Stomach (tissue), 9 donors: Measurements from ENCODE around the gene DDIT3. TPM values are rescaled to one million over a fixed set of nuclear protein-coding genes. Genes with fewer than 3 reads are reported as not detected.

Source experiments
- DNase-seq, 2 donors: peaks; one replicate each; pipeline versions ENCODE4 v3.0.0 to v3.0.0-alpha.2; 2013 to 2019
- H3K27ac ChIP-seq, 5 donors: fragments of 200-600 bp in 4 of 5; sonication (generic) in 4 of 5; one replicate each; pipeline ENCODE4 v1.5.1; 2013 to 2019; ENCODE audit warnings: mild to moderate bottlenecking in 1 of 5, moderate library complexity in 1 of 5
- H3K27me3 ChIP-seq, 3 donors: fragments of 200-600 bp; sonication (generic); one replicate each; pipeline ENCODE4 v1.5.1; 2017 to 2019; ENCODE audit warnings: mixed run types in 1 of 3
- H3K36me3 ChIP-seq, 4 donors: fragments of 200-600 bp; sonication (generic); 1 replicate in 3 of 4; 2 replicates in 1 of 4; pipeline ENCODE4 v1.5.1; 2016 to 2019
- H3K4me1 ChIP-seq, 4 donors: fragments of 200-600 bp; sonication (generic); one replicate each; pipeline ENCODE4 v1.5.1; 2016 to 2019
- H3K4me3 ChIP-seq, 4 donors: fragments of 200-600 bp; sonication (generic) in 3 of 4; one replicate each; pipeline ENCODE4 v1.5.1; 2016 to 2019; ENCODE audit warnings: mild to moderate bottlenecking in 1 of 4
- H3K9me3 ChIP-seq, 4 donors: fragments of 200-600 bp; sonication (generic); one replicate each; pipeline ENCODE4 v1.5.1; 2016 to 2019
- EP300 ChIP-seq: sonication (generic); formaldehyde crosslinking; IDR thresholded peaks from one replicate; pipeline ENCODE4 v1.6.1; 2017; ENCODE audit warnings: antibody characterized with exemption
- POLR2A ChIP-seq, 4 donors: fragments of 450-650 bp; IDR thresholded peaks; one replicate each; pipeline ENCODE4 v1.6.1; 2016; ENCODE audit warnings: antibody characterized with exemption in 4 of 4, control low read depth in 2 of 4, mild to moderate bottlenecking in 1 of 4, moderate library complexity in 1 of 4
- POLR2AphosphoS5 ChIP-seq, 3 donors: sonication (generic); formaldehyde crosslinking; IDR thresholded peaks; one replicate each; pipeline ENCODE4 v1.6.1; 2016; ENCODE audit warnings: antibody characterized with exemption in 3 of 3
- WGBS, 5 donors: extraction: QIAGEN DNeasy Blood & Tissue Kit in 3 of 5; methylation state at CpG; one replicate each; pipeline versions ENCODE4 v1.1.5 to v1.1.7; 2013 to 2018; 5-methylcytosine and 5-hydroxymethylcytosine counted together
- intact Hi-C: fragments of 100-400 bp; cut with DNase I; formaldehyde crosslinking; loops from one replicate; pipeline ENCODE4 v1.15.1; 2023; ENCODE audit warnings: low total_unique reads
- polyA plus RNA-seq, 3 donors: library from polyadenylated mRNA; stranded (reverse); fragments of 200-250 nt; gene quantifications; one replicate each; pipeline ENCODE4 v1.2.3, GENCODE V29; 2013
- total RNA-seq, 5 donors: library from RNA; depleted of rRNA; stranded (reverse); fragments of >200 nt; gene quantifications; one replicate each; pipeline versions ENCODE4 v1.1.0 to v1.2.3, GENCODE V29; 2014 to 2016
- TF ChIP-seq, protein P1 (sequence below), 7 experiments: fragments of 450-650 bp in 4 of 7; fragments of 200-600 bp in 3 of 7; sonication (generic) in 3 of 7; IDR thresholded peaks; one replicate each; pipeline ENCODE4 v1.5.1; 2016 to 2019; ENCODE audit warnings: antibody characterized with exemption in 7 of 7, control low read depth in 2 of 7, mild to moderate bottlenecking in 1 of 7
- donor health status: healthy with polysubstance abuse.
- donor health status: Bipolar disorder and iron deficiency.
- donor health status: healthy.

Gene DDIT3
- total and polyA plus RNA-seq, 8 donors: 7.5 to 159 (median 48.1) TPM

DNA sequence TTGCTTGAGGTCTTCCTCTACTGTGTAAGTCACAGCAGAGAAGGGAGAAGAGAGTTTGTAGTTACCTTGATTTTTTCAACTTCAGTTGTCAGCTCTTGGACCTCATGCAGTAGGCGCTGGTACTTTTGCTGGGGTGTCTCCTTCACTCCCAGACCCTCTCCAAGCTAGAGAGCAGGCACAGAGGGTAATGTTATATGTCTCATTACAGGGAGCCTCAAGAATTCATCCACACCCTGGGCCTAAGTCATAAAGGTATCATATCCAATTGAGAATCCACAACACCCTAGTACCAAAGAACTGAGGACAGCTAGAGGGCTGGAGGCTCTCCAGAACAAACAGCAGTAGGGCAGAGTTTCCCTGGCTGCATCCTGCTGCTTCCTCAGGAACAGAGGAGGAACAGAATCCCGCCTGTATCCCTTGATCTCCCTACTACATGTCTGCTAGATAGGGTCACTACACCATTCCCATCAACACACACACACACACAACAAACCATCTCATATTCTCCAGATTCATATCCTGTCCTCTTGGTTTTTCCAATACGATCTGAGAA, 14.8 kb upstream of the DDIT3 start:
- Histone ChIP-seq H3K27ac (peak overlapping the region in 4 of 5 donors; percentile 34 to 81 (median 47)), H3K27me3 (no peaks in the 10 kb centered on the region), H3K4me3 (no peak overlapping the region), H3K9me3 (no peaks in the 10 kb centered on the region), H3K36me3 (peaks cover 46 to 86% (median 84%) of the 10 kb centered on the region in 4 donors), H3K4me1 (peaks cover 0 to 38% (median 18%) of the 10 kb centered on the region in 4 donors)
- TF ChIP-seq, protein P1, sequence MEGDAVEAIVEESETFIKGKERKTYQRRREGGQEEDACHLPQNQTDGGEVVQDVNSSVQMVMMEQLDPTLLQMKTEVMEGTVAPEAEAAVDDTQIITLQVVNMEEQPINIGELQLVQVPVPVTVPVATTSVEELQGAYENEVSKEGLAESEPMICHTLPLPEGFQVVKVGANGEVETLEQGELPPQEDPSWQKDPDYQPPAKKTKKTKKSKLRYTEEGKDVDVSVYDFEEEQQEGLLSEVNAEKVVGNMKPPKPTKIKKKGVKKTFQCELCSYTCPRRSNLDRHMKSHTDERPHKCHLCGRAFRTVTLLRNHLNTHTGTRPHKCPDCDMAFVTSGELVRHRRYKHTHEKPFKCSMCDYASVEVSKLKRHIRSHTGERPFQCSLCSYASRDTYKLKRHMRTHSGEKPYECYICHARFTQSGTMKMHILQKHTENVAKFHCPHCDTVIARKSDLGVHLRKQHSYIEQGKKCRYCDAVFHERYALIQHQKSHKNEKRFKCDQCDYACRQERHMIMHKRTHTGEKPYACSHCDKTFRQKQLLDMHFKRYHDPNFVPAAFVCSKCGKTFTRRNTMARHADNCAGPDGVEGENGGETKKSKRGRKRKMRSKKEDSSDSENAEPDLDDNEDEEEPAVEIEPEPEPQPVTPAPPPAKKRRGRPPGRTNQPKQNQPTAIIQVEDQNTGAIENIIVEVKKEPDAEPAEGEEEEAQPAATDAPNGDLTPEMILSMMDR (IDR thresholded peaks at IDR 0.05): no peak
- no peak for TF ChIP-seq POLR2AphosphoS5 (IDR thresholded peaks at IDR 0.05)
- no peak for TF ChIP-seq POLR2A (IDR thresholded peaks at IDR 0.05)
- no peak for TF ChIP-seq EP300
- DNase-seq: no peak
- intact Hi-C loops: no loop called here
- 84 to 93% (median 91%) methylated on average over 3 of the region's 3 CpGs for WGBS, 5 donors

DNA sequence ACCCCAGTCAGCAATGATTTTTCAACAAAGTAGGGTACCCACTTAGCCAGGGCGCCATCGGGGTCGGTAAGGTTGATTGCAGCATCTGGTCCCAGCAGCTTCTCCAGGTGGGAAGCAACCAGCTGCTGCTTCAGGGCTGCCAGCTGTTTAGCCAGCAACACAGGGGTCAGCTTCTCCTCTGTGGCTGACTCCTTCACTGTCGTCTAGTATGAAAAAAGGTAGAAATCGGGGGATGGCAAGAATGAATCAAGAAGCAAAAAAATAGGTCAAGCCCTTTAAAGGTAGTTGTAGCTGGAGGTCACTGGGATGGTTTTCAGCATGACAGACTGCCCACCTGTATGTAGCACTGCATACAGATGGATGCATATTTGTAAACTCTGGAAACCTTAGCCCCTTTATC, 13.9 kb upstream of the DDIT3 start:
- Histone ChIP-seq H3K4me1 (peaks cover 0 to 36% (median 16%) of the 10 kb centered on the region in 4 donors), H3K27ac (no peak overlapping the region), H3K4me3 (no peak overlapping the region), H3K9me3 (no peaks in the 10 kb centered on the region), H3K27me3 (no peaks in the 10 kb centered on the region), H3K36me3 (peaks cover 53 to 86% (median 84%) of the 10 kb centered on the region in 4 donors)
- TF ChIP-seq POLR2A (IDR thresholded peaks at IDR 0.05) (no peak), POLR2AphosphoS5 (IDR thresholded peaks at IDR 0.05) (no peak), EP300 (no peak)
- TF ChIP-seq, protein P1 (IDR thresholded peaks at IDR 0.05): no peak
- WGBS, 5 donors: 86 to 95% (median 92%) methylated on average over 5 of the region's 5 CpGs
- intact Hi-C loops: no loop called here
- no peak for DNase-seq

DNA sequence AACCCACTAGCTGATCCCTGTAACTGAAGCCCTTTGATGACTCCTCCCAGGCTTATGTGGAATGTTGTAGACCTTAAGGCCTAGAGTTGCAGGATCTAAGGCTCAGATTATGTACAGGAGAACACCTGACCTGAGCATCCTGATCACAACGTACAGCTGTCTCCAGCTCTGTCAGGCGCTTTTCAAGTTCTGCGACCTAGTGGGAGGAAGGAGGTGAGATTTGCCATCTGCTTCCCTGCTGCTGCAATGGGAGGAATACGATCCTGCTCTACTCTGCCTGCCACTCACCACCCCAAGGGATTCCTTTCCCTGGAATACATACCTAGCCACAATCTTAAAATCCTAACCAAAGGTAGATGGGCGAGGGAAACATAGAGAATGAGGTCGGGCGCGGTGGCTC, 12.8 kb upstream of the DDIT3 start:
- Histone ChIP-seq H3K36me3 (peaks cover 64 to 86% (median 84%) of the 10 kb centered on the region in 4 donors), H3K9me3 (no peaks in the 10 kb centered on the region), H3K27ac (no peak overlapping the region), H3K27me3 (no peaks in the 10 kb centered on the region), H3K4me3 (no peak overlapping the region), H3K4me1 (peaks cover 0 to 35% (median 18%) of the 10 kb centered on the region in 4 donors)
- intact Hi-C loops: no loop called here
- WGBS, 5 donors: 89 to 95% (median 93%) methylated on average over 8 of the region's 8 CpGs
- no peak for DNase-seq
- TF ChIP-seq, protein P1 (IDR thresholded peaks at IDR 0.05): no peak
- TF ChIP-seq POLR2AphosphoS5 (IDR thresholded peaks at IDR 0.05) (no peak), POLR2A (IDR thresholded peaks at IDR 0.05) (no peak), EP300 (no peak)

DNA sequence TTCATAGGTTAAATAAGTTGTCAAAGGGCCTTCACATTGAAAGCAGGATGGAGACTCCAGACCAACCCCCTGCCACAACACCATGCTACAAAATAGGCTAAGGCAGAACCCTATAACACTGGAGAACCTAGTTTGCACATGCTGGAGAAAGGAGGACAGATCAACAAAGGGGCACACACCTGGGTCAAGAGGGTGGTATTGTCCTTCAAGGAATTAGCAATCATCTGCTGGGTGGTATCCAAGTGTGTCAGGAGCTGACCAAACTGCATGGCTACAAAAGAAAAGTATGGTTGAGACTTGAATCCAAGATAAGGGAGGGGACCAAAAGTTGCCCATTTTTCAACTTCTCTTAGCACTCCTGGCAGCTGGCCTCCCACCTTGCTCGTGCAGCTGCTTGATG, 11.5 kb upstream of the DDIT3 start:
- no peaks in the 10 kb centered on the region for H3K9me3 ChIP-seq
- intact Hi-C loops: no loop called here
- WGBS, 5 donors: 50 to 86% (median 74%) methylated on average over 1 of the region's 1 CpG
- peaks cover 77 to 90% (median 90%) of the 10 kb centered on the region in 4 donors for H3K36me3 ChIP-seq
- H3K4me3 ChIP-seq: no peak overlapping the region
- no peak overlapping the region for H3K27ac ChIP-seq
- peaks cover 0 to 33% (median 17%) of the 10 kb centered on the region in 4 donors for H3K4me1 ChIP-seq
- DNase-seq: no peak
- no peaks in the 10 kb centered on the region for H3K27me3 ChIP-seq
- TF ChIP-seq POLR2A (IDR thresholded peaks at IDR 0.05): no peak
- TF ChIP-seq EP300: no peak
- TF ChIP-seq POLR2AphosphoS5 (IDR thresholded peaks at IDR 0.05): no peak
- TF ChIP-seq, protein P1 (IDR thresholded peaks at IDR 0.05): no peak
